Measurements from ENCODE around the gene GAK.

Gene GAK

GRCh38 chr4:907691-908425 is 24.3 kb downstream of the GAK start:
- DNase-seq (ENCODE audit: low read depth in 2 of 2) = no peak

- DNase-seq (ENCODE audit: low read depth in 2 of 2) = no peak
Measured at GRCh38 chr4:907103-907400, 25.1 kb downstream of the GAK start.

- DNase-seq (ENCODE audit: low read depth in 2 of 2) = no peak
Measured at GRCh38 chr4:906339-907102, 25.6 kb downstream of the GAK start.

- no peak for DNase-seq (ENCODE audit: low read depth in 2 of 2)
Measured at GRCh38 chr4:905485-906338, 26.4 kb downstream of the GAK start.

- DNase-seq (ENCODE audit: low read depth in 2 of 2) = no peak
Measured at GRCh38 chr4:903066-904046, 28.8 kb downstream of the GAK start.

GRCh38 chr4:901192-901910 is 30.8 kb downstream of the GAK start:
- no peak for DNase-seq (ENCODE audit: low read depth in 2 of 2)

- no peak for DNase-seq (ENCODE audit: low read depth in 2 of 2)
Measured at GRCh38 chr4:900721-901120, 31.4 kb downstream of the GAK start.

- no peak for DNase-seq (ENCODE audit: low read depth in 2 of 2)
Measured at GRCh38 chr4:900073-900472, 32.0 kb downstream of the GAK start.

- no peak for DNase-seq (ENCODE audit: low read depth in 2 of 2)
Measured at GRCh38 chr4:899556-899906, 32.6 kb downstream of the GAK start.

- DNase-seq (ENCODE audit: low read depth in 2 of 2) = no peak
Measured at GRCh38 chr4:898869-899555, 33.1 kb downstream of the GAK start.

GRCh38 chr4:898123-898522 is 34.0 kb downstream of the GAK start:
- DNase-seq (ENCODE audit: low read depth in 2 of 2) = no peak

- no peak for DNase-seq (ENCODE audit: low read depth in 2 of 2)
Measured at GRCh38 chr4:896630-897029, 35.5 kb downstream of the GAK start.

- DNase-seq (ENCODE audit: low read depth in 2 of 2) = no peak
Measured at GRCh38 chr4:896216-896615, 35.9 kb downstream of the GAK start.

- no peak for DNase-seq (ENCODE audit: low read depth in 2 of 2)
Measured at GRCh38 chr4:895596-895995, 36.5 kb downstream of the GAK start.

GRCh38 chr4:893995-894705 is 38.0 kb downstream of the GAK start:
- no peak for DNase-seq (ENCODE audit: low read depth in 2 of 2)

- no peak for DNase-seq (ENCODE audit: low read depth in 2 of 2)
Measured at GRCh38 chr4:893276-893994, 38.7 kb downstream of the GAK start.

- no peak for DNase-seq (ENCODE audit: low read depth in 2 of 2)
Measured at GRCh38 chr4:892780-893179, 39.3 kb downstream of the GAK start.

- DNase-seq (ENCODE audit: low read depth in 2 of 2) = peak in 1 of 2 donors; percentile 7
Measured at GRCh38 chr4:891747-892146, 40.4 kb downstream of the GAK start.
